IPS-NIHi7 (cell line): ENCODE results near the gene FAM162B.
"Not testable (repeated sequence)": the region's sequence is repeated elsewhere in the genome, so short reads cannot be mapped to it uniquely, and the experiment has no call there.

Experiments
- DNase-seq: peaks from one replicate; pipeline ENCODE4 v3.0.0; 2012; ENCODE audit warnings: mixed read lengths; ENCODE audit errors: extremely low spot score

FAM162B gene

GRCh38 chr6:116764961-116765841 is at the start of gene FAM162B:
Gene FAM162B (minus strand): TSS chr6:116765719. CDS start chr6:116765576, 143 bp downstream.
- peak; percentile 82 for DNase-seq

- DNase-seq, result no peak
Observed at GRCh38 chr6:116812051-116812650, 46.6 kb upstream of the FAM162B start.

- DNase-seq, result no peak
Observed at GRCh38 chr6:116801971-116802370, 36.5 kb upstream of the FAM162B start.

GRCh38 chr6:116799945-116800344 is 34.4 kb upstream of the FAM162B start:
- DNase-seq, result no peak

- DNase-seq, result no peak
Observed at GRCh38 chr6:116797585-116797984, 32.1 kb upstream of the FAM162B start.

- DNase-seq, result no peak
Observed at GRCh38 chr6:116793224-116793623, 27.7 kb upstream of the FAM162B start.

GRCh38 chr6:116783852-116784251 is 18.3 kb upstream of the FAM162B start:
- no peak for DNase-seq

GRCh38 chr6:116779573-116780164 is 14.2 kb upstream of the FAM162B start:
- peak; percentile 32 for DNase-seq

GRCh38 chr6:116773886-116774285 is 8.4 kb upstream of the FAM162B start:
- no peak for DNase-seq

GRCh38 chr6:116772450-116772849 is 6.9 kb upstream of the FAM162B start:
- DNase-seq, result no peak

- DNase-seq, result no peak
Observed at GRCh38 chr6:116767715-116768114, 2.2 kb upstream of the FAM162B start.

- no peak for DNase-seq
Observed at GRCh38 chr6:116766506-116767176, 1.1 kb upstream of the FAM162B start.

GRCh38 chr6:116764629-116764960 is 924 bp downstream of the FAM162B start:
- peak; percentile 48 for DNase-seq

- no peak for DNase-seq
Observed at GRCh38 chr6:116763906-116764628, 1.5 kb downstream of the FAM162B start.

- DNase-seq, result no peak
Observed at GRCh38 chr6:116763048-116763447, 2.5 kb downstream of the FAM162B start.

- DNase-seq, result no peak
Observed at GRCh38 chr6:116762235-116762634, 3.3 kb downstream of the FAM162B start.

GRCh38 chr6:116761779-116762178 is 3.7 kb downstream of the FAM162B start:
- no peak for DNase-seq

- DNase-seq, result no peak
Observed at GRCh38 chr6:116745176-116745575, 20.3 kb downstream of the FAM162B start.

- no peak for DNase-seq
Observed at GRCh38 chr6:116741571-116741970, 23.9 kb downstream of the FAM162B start.

GRCh38 chr6:116740486-116740885 is 25.0 kb downstream of the FAM162B start:
- DNase-seq, result not testable (repeated sequence)

- DNase-seq, result no peak
Observed at GRCh38 chr6:116737004-116737403, 28.5 kb downstream of the FAM162B start.

- no peak for DNase-seq
Observed at GRCh38 chr6:116730513-116730912, 35.0 kb downstream of the FAM162B start.
